Measurements from ENCODE around the gene TEX11. TPM values are rescaled to one million over a fixed set of nuclear protein-coding genes. Genes with fewer than 3 reads are reported as not detected.
"Not testable (repeated sequence)": the region's sequence is repeated elsewhere in the genome, so short reads cannot be mapped to it uniquely, and the experiment has no call there.

TEX11 gene
- total RNA-seq, 1 donor from 2014 or later: not detected

DNA sequence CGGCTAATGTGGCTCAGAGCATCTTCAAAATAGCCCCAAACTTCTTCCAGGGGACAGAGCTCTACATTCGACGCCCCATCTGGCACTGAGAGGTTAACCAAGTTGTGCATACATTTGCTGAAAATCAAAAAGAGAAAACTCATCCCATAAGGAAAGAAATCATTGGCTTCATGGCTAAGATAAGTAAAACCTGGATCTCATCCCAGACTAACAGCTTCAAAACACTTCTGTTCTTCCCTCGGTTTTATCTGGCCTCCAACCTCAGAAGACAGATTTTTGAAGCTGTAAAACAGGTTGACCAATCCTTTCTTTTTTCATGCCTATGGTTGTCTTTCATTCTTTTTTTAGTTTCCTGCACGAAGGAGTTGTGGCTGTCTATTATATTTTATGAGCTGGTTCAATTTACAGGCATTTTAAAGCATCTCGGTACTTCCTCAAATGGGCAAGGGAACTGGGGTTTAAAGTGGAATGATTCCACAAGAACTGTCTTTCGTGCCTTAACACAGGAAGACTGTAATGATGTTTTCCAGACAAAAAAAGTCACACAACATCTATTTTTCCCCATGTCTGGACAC is 356.3 kb downstream of the TEX11 start:
- no peaks in the 10 kb centered on the region for H3K36me3 Mint-ChIP-seq (ENCODE audit: low read depth)
- no peaks in the 10 kb centered on the region for H3K9me3 Mint-ChIP-seq
- intact Hi-C loops (cut with micrococcal nuclease): loop anchor here (2.0 to 10.0 kb wide), 3 partner anchors 41 to 105 kb away; no protein-coding TSS in a partner anchor
- peaks cover 12% of the 10 kb centered on the region for H3K4me1 Mint-ChIP-seq (ENCODE audit: low read depth)
- no peak for DNase-seq (ENCODE audit: low spot score)
- no peak overlapping the region for H3K27ac Mint-ChIP-seq
- peaks cover 9% of the 10 kb centered on the region for H3K27me3 Mint-ChIP-seq (ENCODE audit: insufficient read depth)
- no peak overlapping the region for H3K4me3 Mint-ChIP-seq

DNA sequence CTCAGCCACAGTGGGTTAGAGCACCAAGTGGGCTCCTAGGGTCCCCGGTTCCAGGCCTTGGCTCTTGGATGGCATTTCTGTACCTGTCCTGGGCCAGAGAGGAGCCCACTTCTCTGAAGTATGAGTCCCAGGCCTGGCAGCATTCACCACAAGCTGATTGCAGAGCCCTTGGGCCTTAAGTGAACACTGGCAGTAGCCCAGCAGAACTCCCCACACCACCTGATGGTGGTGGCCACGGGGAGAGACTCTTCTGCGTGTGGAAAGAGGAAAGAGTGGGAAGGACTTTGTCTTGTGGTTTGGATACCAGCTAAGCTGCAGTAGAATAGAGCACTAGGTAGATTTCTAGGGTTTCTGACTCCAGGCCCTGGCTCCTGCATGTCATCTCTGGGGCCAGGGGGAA is 359.1 kb downstream of the TEX11 start:
- H3K36me3 Mint-ChIP-seq (ENCODE audit: low read depth): no peaks in the 10 kb centered on the region
- H3K4me1 Mint-ChIP-seq (ENCODE audit: low read depth): peaks cover 12% of the 10 kb centered on the region
- intact Hi-C loops (cut with micrococcal nuclease): no loop called here
- H3K27ac Mint-ChIP-seq: no peak overlapping the region
- H3K4me3 Mint-ChIP-seq: no peak overlapping the region
- peaks cover 7% of the 10 kb centered on the region for H3K27me3 Mint-ChIP-seq (ENCODE audit: insufficient read depth)
- no peaks in the 10 kb centered on the region for H3K9me3 Mint-ChIP-seq
- DNase-seq (ENCODE audit: low spot score): no peak

DNA sequence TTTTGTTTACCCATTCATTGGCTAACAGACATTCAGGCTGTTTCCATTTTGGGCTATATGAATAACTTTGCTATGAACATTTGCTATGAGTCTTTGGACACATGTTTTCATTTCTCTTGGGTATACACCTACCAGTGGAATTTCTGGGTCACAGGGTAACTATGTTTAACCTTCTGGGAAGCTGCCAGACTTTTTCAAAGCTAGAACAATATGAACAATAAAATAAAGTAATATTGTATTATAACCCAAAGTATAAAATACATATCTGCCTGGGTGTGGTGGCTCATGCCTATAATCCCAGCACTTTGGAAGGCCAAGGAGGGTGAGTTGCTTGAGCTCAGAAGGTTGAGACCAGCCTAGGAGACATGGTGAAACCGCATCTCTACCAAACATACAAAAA is 373.3 kb downstream of the TEX11 start:
- no peaks in the 10 kb centered on the region for H3K9me3 Mint-ChIP-seq
- DNase-seq (ENCODE audit: low spot score): no peak
- intact Hi-C loops (cut with micrococcal nuclease): no loop called here
- no peak overlapping the region for H3K4me3 Mint-ChIP-seq
- peaks cover 2% of the 10 kb centered on the region for H3K36me3 Mint-ChIP-seq (ENCODE audit: low read depth)
- no peaks in the 10 kb centered on the region for H3K4me1 Mint-ChIP-seq (ENCODE audit: low read depth)
- H3K27me3 Mint-ChIP-seq (ENCODE audit: insufficient read depth): peaks cover 12% of the 10 kb centered on the region
- no peak overlapping the region for H3K27ac Mint-ChIP-seq

DNA sequence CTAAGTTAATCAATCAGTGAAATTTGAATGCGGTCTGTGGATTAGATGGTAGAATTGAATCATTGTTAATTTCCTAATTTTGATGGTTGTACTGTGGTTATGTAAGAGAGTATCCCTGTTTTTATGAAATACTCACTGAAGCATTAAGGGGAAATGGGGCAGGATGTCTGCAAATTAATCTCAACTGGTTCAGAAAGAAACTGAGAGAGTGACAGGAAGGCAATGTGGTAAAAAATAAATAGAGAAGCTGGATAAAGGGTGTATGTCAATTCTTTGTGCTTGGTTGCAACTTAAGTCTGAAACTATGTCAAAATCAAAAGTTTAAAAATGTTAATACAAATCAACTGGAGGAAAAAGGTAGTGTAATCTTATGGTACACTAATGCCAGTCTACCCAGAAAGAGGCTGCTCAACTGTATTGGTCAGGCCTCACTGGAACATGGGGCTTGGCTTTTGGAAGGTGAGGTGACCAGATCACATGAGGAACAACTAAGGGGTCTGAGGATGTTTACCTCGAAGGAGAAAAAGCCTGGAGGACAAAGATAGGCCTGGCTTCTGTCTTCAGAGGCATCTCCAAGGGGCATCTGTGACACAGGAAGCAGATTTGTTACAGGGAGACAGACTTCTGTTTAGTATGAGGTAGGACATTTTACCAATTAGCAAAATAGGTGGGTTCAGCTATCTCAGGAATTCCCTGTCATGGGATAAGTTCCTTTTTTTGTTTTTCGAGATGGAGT is 380.7 kb downstream of the TEX11 start:
- no peaks in the 10 kb centered on the region for H3K36me3 Mint-ChIP-seq (ENCODE audit: low read depth)
- no peak for DNase-seq (ENCODE audit: low spot score)
- no peak overlapping the region for H3K27ac Mint-ChIP-seq
- no peak overlapping the region for H3K4me3 Mint-ChIP-seq
- intact Hi-C loops (cut with micrococcal nuclease): no loop called here
- H3K27me3 Mint-ChIP-seq (ENCODE audit: insufficient read depth): no peaks in the 10 kb centered on the region
- peaks cover 11% of the 10 kb centered on the region for H3K4me1 Mint-ChIP-seq (ENCODE audit: low read depth)
- H3K9me3 Mint-ChIP-seq: no peaks in the 10 kb centered on the region

DNA sequence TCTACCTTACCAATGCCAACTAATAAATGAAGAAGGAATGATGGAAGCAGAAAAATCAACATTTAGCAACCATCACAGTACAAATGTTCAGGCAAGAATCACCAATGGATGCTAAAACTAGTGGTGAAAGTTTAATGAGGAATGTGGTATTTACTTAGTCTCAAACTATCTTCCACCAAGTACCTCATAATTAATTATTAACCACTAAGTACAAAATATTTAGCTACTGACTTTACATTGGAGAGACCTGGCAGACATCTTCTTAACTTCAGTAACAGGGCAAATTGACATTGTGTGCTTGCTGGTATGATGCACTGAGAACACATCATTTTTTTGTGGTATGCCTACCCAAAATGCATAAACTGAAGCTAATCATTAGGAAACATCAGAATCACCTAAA is 381.5 kb downstream of the TEX11 start:
- H3K4me1 Mint-ChIP-seq (ENCODE audit: low read depth): peaks cover 11% of the 10 kb centered on the region
- H3K4me3 Mint-ChIP-seq: no peak overlapping the region
- DNase-seq (ENCODE audit: low spot score): no peak
- no peaks in the 10 kb centered on the region for H3K27me3 Mint-ChIP-seq (ENCODE audit: insufficient read depth)
- no peak overlapping the region for H3K27ac Mint-ChIP-seq
- intact Hi-C loops (cut with micrococcal nuclease): no loop called here
- no peaks in the 10 kb centered on the region for H3K9me3 Mint-ChIP-seq
- no peaks in the 10 kb centered on the region for H3K36me3 Mint-ChIP-seq (ENCODE audit: low read depth)

DNA sequence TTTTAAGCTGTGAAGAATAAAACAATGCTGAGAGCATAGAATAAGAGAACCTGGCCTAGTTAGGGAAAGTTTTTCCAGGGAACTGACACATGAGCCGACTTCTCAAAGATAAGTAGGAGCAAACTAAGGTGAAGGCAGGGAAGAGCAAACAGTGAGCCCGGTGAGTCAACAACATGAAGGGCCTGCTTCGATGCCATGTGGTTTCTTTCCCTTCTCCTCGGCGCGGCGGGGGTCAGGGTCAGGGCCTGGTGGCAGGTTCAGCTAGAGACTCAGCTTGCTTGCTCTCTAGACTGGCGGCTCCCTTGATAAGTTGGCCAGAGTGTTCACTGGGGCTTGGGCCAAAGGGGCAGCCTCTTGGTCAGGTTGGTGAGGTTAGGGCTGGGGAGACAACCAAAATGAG is 382.8 kb downstream of the TEX11 start:
- no peaks in the 10 kb centered on the region for H3K9me3 Mint-ChIP-seq
- H3K27ac Mint-ChIP-seq: no peak overlapping the region

DNA sequence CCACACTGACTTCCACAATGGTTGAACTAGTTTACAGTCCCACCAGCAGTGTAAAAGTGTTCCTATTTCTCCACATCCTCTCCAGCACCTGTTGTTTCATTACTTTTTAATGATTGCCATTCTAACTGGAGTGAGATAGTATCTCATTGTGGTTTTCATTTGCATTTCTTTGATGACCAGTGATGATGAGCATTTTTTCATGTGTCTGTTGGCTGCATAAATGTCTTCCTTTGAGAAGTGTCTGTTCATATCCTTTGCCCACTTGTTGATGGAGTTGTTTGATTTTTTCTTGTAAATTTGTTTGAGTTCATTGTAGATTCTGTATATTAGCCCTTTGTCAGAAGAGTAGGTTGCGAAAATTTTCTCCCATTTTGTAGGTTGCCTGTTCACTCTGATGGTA is 392.8 kb downstream of the TEX11 start:
- not testable (repeated sequence) for H3K4me3 Mint-ChIP-seq; H3K36me3 Mint-ChIP-seq (ENCODE audit: low read depth)

More for the DNA sequence above, 382.8 kb downstream of the TEX11 start:
- Mint-ChIP-seq H3K4me1 (ENCODE audit: low read depth) (peaks cover 11% of the 10 kb centered on the region), H3K27me3 (ENCODE audit: insufficient read depth) (no peaks in the 10 kb centered on the region), H3K4me3 (no peak overlapping the region), H3K36me3 (ENCODE audit: low read depth) (no peaks in the 10 kb centered on the region)
- intact Hi-C loops (cut with micrococcal nuclease): no loop called here
- no peak for DNase-seq (ENCODE audit: low spot score)

DNA sequence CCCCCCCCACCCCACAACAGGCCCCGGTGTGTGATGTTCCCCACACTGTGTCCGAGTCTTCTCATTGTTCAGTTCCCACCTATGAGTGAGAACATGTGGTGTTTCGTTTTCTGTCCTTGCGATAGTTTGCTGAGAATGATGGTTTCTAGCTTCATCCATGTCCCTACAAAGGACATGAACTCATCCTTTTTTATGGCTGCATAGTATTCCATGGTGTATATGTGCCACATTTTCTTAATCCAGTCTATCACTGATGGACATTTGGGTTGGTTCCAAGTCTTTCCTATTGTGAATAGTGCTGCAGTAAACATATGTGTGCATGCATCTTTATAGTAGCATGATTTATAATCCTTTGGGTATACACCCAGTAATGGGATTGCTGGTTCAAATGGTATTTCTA is 393.2 kb downstream of the TEX11 start:
- H3K9me3 Mint-ChIP-seq; H3K4me1 Mint-ChIP-seq (ENCODE audit: low read depth); H3K4me3 Mint-ChIP-seq; DNase-seq (ENCODE audit: low spot score); H3K36me3 Mint-ChIP-seq (ENCODE audit: low read depth); H3K27ac Mint-ChIP-seq; H3K27me3 Mint-ChIP-seq (ENCODE audit: insufficient read depth); intact Hi-C loops (cut with micrococcal nuclease): not testable (repeated sequence)

More for the DNA sequence above, 392.8 kb downstream of the TEX11 start:
- H3K27ac Mint-ChIP-seq; intact Hi-C loops (cut with micrococcal nuclease); H3K9me3 Mint-ChIP-seq; H3K4me1 Mint-ChIP-seq (ENCODE audit: low read depth); H3K27me3 Mint-ChIP-seq (ENCODE audit: insufficient read depth); DNase-seq (ENCODE audit: low spot score): not testable (repeated sequence)

DNA sequence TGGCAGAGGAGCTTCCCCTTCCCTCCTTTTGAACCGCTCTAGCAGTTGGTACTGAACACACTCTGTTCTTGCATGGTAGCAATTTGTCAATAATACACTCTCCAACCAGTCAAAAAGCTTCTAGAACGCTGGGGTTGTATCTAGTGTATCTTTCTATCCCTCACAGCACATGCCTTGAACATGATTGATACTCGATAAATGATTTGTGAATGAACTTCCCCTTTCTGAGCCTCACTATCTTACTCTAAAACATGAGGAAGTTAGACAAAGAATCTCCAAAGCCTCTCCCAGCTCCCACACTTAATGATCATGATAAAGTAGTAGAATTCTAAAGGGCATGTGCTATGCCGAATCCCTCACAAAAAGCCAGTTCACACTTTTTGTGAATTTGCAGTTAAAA is 399.4 kb downstream of the TEX11 start:
- Mint-ChIP-seq H3K4me1 (ENCODE audit: low read depth) (peaks cover 48% of the 10 kb centered on the region), H3K4me3 (no peak overlapping the region)

DNA sequence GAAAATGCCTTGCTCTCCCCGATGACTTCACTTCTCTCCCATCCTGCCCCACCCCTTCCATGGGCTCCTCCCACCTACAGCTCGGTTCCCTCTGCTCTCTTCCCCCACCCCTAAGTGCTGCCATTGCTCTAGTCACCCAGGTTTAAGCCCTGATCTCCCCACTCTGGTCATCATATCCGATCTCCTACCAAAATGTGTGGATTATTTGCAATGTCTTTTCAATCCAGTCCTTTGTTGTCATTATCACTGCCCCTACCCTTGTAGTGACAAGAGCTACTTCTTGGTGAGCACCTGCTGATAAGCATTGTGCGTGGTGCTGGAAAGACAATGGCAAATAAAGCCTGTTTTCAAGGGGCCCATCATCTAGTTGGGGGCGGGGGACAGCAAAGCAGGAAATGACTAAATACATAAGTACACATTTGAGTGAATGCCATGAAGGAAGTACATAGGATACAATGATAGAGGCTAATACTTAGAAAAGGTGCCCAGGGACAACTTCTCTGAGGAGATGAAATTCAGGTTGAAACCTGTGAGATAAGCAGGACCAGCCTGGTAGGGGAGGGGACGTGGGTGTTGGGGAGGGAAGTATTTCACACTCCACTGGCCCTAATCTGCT is 400.1 kb downstream of the TEX11 start:
- Mint-ChIP-seq H3K4me1 (ENCODE audit: low read depth) (peaks cover 51% of the 10 kb centered on the region), H3K36me3 (ENCODE audit: low read depth) (peaks cover 11% of the 10 kb centered on the region), H3K4me3 (peak overlapping the region; percentile 20), H3K27me3 (ENCODE audit: insufficient read depth) (no peaks in the 10 kb centered on the region), H3K9me3 (peaks cover 3% of the 10 kb centered on the region), H3K27ac (peak overlapping the region; percentile 82)
- DNase-seq (ENCODE audit: low spot score): no peak
- intact Hi-C loops (cut with micrococcal nuclease): loop anchor here (1.0 to 10.0 kb wide), 4 partner anchors 46 to 164 kb away; no protein-coding TSS in a partner anchor

More for the DNA sequence above, 399.4 kb downstream of the TEX11 start:
- no peak for DNase-seq (ENCODE audit: low spot score)
- Mint-ChIP-seq H3K27me3 (ENCODE audit: insufficient read depth) (no peaks in the 10 kb centered on the region), H3K36me3 (ENCODE audit: low read depth) (peaks cover 11% of the 10 kb centered on the region), H3K27ac (peak overlapping the region; percentile 82), H3K9me3 (peaks cover 3% of the 10 kb centered on the region)
- intact Hi-C loops (cut with micrococcal nuclease): loop anchor here (2.0 to 10.0 kb wide), 3 partner anchors 46 to 163 kb away; no protein-coding TSS in a partner anchor

DNA sequence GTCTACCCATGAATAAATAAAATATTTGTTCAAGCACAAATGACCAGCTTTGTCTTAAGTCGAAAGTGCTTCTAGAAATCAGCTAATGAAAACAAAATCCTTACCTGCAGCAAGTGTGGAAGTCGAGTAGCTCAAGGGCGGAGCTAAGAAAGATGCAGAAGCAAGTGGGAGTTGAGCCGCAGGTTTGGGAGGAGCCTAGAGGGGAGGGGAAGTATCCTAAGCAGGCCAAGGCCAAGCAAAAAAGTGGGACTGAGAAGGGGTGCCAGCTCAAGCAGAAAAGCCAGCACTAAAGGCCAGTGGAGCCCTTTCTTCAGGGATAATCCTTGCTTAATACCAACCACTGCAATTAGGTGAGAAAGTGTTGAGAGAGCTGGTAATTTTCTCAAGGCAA is 403.1 kb downstream of the TEX11 start:
- intact Hi-C loops (cut with micrococcal nuclease): loop anchor here (5.0 to 10.0 kb wide), 2 partner anchors 49 to 167 kb away; no protein-coding TSS in a partner anchor

DNA sequence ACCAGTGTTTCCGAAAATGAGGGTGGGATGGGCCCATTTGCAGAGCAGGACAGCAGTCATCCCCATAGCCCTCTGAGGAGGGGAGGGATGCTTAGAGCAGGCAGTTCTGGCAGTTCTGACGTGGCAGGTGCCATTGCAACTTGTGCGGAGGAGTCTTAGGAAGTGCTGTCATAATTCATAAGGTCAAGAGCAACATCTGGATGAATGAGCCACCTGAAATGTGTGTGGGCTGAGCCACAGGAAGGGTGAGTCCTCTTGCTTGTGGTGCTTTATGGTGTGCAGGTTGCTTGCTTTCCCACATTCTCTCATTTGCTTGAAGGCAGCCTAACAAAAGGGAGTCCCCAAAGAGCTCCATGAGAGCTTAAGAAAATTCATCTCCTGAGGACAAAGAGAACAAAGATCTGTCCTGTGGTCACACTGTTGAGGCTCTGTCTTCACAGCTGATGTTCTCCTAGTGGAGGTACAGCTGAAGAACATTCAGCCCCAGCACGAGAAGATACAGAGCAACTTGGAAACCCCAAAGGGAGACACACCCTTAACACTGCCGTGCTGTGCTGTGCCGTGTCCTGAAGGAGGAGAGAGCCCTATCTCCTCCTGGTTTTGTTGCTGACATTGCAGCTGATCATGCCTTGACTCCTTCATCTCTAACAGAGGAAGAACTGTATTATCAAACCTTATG is 403.6 kb downstream of the TEX11 start:
- peak; percentile 0 for DNase-seq (ENCODE audit: low spot score)
- H3K27me3 Mint-ChIP-seq (ENCODE audit: insufficient read depth): no peaks in the 10 kb centered on the region
- peaks cover 20% of the 10 kb centered on the region for H3K36me3 Mint-ChIP-seq (ENCODE audit: low read depth)
- peaks cover 3% of the 10 kb centered on the region for H3K9me3 Mint-ChIP-seq
- peak overlapping the region; percentile 81 for H3K27ac Mint-ChIP-seq
- intact Hi-C loops (cut with micrococcal nuclease): loop anchor here (5.0 to 10.0 kb wide), 2 partner anchors 50 to 167 kb away; no protein-coding TSS in a partner anchor
- H3K4me3 Mint-ChIP-seq: peak overlapping the region; percentile 15
- peaks cover 51% of the 10 kb centered on the region for H3K4me1 Mint-ChIP-seq (ENCODE audit: low read depth)

More for the DNA sequence above, 403.1 kb downstream of the TEX11 start:
- Mint-ChIP-seq H3K4me3 (no peak overlapping the region), H3K36me3 (ENCODE audit: low read depth) (peaks cover 18% of the 10 kb centered on the region), H3K27ac (peak overlapping the region; percentile 81), H3K4me1 (ENCODE audit: low read depth) (peaks cover 51% of the 10 kb centered on the region), H3K27me3 (ENCODE audit: insufficient read depth) (no peaks in the 10 kb centered on the region), H3K9me3 (peaks cover 3% of the 10 kb centered on the region)
- no peak for DNase-seq (ENCODE audit: low spot score)
